OCI-M1 (cell line): ENCODE results near the gene ZNF385B.

Experiments used
- DNase-seq: peaks from one replicate; lab custom pipeline; 2025; lab: John Stamatoyannopoulos, UW

The ZNF385B gene

DNA sequence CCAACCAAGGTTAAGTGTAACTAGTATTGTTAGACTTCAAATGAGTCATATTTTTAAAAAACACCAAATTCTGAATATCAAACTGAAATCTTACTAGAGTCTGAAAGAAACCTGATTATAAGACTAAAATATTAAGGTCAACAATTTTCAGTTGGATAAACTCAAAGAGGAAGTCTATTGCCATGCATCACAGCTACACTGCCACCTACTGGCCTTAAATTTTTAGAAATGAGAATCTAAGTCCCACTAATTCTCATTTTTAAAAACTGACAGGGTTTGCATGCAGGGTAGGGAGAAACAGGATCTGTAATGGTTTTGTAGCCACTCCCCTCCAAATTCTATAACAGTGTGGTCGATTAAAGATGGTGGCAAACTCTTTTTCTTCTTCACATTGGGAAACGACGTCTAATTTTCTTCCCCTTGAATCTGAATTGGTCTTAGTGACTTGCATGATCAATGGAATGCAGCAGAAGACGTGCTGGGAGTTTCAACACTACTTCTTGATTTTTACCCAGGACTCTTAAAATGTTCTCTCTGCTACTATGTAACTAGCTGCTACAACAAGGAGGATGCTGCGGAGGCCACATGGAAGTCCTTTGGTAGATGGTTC, 420.7 kb downstream of the ZNF385B start:
- peak; percentile 79 for DNase-seq

DNA sequence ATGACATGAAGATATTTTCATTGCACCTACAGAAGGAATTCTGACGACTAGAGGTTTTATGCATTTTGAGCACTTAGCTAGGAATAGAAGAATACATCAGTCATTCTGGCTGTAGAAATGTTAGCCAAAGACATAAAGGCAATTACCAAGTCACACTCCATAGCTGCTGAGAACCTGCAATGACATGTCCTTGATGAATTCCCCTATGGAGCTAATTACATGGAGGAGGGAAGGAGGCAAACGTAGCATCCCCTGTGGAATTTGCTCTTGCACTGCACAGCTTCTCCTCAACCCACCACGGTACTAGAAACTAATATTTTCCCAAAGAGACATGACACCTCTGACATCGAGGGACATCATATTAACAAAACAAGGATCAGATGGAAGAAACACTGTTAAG, 422.8 kb downstream of the ZNF385B start:
- DNase-seq, result no peak

DNA sequence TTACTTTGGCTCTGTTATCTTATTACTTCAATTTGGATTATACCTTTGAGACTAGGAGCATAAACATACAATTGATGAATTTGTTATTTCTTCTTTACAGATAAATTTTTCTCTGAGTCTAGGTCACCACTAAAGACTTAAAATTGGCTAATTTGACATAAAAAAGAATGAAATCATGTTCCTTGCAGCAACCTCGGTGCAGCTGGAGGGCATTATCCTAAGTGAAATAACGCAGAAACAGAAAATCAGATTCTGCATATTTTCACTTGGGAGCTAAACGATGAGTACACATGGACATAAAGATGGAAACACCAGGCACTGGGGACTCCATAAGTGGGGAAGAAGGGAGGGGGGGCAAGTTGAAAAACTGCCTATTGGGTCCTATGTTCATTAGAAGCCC, 424.0 kb downstream of the ZNF385B start:
- DNase-seq, result no peak

DNA sequence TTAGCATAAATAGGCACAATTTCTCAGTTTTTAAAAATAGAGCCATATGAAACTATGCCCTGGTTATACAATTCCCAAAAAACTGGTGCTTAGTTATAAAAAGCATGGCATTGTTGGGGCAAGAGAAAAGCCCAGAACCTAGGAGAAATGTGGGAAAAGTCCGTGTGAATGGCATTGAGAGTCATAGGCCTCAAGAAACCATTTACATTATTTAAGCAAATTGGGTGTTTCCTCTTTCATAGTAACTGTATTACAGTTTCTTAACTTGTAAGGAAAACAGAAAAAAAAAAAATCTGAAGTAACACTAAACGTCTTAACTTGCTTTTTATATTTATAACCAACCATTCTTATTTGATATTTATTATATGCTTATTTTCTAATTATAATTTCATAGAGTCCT, 425.8 kb downstream of the ZNF385B start:
- no peak for DNase-seq

DNA sequence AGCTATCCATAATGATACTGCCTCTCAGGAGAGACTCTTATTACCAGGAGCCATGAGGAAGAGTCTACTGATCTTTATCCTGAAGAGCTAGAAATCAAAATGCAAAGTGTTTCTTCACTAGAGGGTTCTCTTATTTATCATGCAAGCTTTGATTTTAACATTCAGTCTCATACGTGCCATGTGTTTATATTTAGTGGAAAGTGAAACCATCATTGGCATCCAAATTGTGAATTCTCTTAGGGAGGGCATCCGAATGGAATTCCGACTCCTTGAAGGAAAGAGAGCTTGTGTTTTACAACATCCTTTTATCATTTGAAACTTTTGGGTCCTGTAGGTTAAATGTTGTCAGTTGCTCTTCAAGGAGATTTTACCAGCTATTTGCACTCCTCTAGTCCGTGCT, 426.4 kb downstream of the ZNF385B start:
- DNase-seq, result no peak

DNA sequence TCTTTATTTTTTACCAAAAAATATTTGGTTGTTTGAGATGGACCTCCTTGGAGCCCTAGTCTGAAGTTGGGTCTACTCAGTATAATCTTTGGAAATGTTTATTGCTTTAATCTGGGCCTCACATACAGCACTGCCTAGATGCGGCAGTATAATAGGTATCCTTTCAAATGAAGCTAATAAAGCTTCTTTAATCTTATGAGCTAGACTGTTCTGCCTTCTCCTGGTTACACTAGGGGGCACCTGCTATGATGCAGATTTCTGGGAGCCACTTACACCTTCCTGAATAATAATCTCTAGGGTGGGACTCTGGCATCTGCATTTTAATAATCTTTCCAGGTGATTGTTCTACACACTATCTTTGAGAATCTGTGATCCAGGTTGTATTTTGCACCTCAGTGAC, 427.1 kb downstream of the ZNF385B start:
- no peak for DNase-seq

DNA sequence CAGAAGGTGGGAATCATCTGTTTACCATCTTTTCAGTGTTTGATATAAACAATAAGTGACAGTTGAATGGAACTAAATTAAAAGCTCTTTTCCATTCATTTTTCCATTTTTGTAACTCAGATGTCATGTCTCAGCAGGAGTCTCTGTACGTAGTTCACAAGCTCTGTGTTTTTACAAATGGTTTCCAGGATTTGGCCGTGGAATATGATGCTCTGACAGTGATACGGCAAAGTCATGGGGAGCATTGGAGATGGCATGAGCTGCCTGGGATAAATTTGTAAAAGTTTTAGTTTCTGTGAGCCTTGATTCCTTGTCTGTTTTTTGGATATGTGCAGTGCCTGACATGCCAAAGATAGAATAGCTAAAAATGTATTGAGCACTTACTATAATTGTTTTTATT, 428.7 kb downstream of the ZNF385B start:
- no peak for DNase-seq

DNA sequence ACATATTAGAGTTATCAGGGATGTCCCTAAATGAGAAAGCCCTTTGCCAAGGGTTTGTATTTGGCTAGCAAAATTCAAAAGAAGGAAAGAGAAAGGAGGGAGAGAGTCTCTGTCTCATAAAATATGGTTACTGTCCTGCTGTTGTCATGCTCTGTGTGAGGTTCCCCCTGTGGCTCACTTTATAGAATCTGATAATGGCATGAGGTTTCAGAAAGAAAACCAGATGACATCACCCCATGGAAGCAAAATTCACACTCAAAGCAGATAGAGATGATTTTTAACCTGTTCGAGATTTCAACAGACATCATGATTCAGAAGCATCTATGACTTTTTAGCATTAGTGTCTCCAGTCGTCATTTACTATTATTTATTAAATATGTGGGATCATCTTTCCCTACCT, 431.8 kb downstream of the ZNF385B start:
- DNase-seq, result peak; percentile 26

DNA sequence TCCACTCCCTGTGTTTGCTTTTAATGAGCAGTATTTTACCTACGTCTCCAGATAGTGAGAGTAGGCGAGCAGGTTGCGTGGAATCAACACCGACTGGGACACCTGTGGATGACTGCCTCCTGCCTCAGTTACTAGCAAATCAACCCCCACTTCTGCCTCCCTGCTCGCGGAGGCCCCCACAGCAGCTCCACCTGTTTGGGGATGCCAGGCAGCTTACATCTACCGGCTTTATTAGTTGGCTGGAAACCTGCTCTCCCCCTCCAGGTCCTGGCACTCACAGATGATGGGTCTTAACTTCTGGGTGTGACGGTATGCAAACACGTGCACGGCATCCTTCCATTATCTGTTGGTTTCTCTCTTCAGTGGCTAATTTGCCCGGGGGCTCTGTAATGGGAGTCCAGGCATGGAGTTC, 432.3 kb downstream of the ZNF385B start:
- DNase-seq, result no peak

DNA sequence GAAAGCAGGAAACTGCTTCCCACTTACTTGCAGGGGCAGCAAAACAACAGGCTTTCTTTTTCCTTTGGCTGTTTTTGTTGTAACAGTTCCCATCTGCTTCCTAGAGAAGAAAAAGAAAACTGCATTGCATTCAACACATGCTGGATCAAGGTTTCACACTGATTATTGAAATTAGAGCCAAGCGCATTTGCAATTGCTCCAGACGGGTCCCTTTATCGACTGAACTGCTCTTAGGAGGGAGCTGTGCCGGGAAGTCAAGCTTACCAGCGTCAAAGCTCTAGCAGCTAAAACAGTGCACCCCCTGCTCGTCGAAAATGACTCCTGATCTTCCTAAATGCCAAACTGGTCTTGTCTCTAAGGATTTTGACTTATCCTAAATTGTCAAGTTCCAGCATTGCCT, 432.8 kb downstream of the ZNF385B start:
- DNase-seq, result no peak

DNA sequence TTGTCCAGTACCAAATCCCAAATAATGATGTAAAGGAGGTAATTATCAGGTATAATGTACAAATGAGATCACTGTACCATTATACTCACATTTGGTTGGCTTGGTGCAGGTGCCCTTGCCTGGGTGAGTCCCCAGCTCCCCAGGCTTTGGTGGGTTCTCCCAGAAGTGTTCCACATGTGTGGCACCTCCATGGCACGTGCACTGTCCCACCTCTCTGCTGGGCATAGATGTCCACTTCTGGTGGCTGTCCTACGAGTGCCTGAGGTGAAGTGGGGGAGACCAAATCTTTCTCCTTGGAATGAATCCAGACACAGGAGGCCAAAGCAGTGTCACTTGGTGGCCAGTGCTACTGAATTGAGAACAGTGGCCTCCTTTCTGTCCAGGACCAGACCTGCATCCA, 434.3 kb downstream of the ZNF385B start:
- DNase-seq, result no peak

DNA sequence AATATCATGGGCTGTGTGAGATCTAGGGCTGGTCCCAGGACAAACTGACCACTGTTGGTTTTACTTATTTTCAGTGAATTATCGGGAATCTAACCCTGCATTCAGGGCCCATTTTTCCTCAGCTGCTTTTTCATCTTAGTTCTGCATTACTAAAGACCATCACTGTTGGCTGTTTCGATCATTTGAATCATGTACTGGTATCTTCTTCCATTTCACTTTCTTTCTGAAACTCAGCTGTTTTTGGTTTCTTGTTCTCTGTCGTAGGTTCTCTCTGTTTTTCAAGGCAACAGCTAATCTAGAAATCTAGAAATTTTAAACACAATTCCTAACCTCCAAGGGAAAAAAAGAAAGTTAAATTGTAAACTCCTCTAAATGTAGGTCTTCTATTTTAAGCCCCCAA, 436.8 kb downstream of the ZNF385B start:
- no peak for DNase-seq

DNA sequence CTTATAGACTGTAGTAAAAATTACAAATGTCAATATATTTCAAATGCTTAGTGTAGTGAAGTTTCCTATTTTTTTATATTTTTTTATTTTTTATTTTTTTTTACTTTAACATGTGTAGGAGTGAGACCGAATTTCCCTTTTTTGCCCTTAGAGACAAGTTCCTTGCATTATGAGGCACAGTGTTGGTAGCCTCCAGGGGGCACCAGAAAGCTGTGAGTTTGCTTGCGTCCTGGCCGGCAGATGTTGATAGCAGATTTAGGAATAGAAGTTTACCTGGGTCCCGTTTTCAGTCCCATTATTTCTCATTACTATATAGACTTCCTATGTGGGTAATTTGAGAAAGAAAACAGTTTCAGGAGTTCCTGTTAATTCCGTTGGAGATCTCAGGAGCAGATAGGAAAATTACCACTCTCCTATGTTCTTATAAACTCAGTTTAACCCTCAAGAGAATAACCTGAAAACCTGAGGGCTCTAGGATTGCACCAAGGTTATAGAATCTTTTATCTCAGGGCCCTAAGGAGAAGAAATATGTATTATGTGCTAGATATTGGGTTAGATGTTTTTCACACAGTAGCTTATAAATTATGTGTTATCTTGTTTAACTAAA, 439.3 kb downstream of the ZNF385B start:
- peak; percentile 83 for DNase-seq

DNA sequence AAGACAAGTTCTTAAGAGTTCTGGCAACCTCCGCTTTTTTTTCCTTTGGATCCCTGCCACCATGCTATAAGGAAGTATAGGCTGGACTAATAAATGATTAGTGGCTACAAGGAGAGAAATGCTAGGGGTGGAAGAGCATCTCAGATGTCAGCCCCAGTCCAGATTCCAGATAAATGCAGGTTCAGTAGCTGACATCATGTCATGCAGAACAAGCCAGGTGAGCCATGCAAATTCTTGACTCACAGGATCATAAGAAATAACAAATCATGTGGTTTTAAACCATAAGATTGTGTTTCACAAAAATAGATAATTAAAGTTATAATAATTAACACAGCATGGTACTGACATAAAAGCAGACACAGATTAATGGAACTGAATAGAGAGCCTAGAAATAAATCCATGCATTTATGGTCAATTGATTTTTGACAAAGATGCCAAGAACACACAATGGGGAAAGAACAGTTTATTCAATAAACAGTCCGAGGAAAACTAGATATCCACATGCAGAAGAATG, 443.9 kb downstream of the ZNF385B start:
- DNase-seq, result no peak

DNA sequence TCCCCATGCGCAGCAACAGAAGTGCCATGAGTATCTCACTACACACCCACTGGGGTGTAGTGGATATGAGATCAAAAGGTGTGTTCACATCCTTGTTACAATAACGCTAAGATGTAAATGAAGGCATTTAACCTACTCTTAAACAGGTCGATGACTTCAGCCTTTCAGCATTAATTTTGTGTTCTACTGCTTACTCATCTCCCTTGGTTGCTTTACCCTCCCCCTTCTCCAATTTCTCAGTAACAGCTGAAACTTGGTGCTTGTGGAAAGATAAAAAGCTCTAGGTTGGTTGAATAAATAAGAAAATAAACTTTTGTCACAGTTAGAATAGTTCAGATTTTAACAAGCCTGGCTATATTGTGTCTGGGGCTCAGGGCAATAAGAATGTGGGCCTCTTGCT, 449.3 kb downstream of the ZNF385B start:
- DNase-seq, result peak; percentile 32

DNA sequence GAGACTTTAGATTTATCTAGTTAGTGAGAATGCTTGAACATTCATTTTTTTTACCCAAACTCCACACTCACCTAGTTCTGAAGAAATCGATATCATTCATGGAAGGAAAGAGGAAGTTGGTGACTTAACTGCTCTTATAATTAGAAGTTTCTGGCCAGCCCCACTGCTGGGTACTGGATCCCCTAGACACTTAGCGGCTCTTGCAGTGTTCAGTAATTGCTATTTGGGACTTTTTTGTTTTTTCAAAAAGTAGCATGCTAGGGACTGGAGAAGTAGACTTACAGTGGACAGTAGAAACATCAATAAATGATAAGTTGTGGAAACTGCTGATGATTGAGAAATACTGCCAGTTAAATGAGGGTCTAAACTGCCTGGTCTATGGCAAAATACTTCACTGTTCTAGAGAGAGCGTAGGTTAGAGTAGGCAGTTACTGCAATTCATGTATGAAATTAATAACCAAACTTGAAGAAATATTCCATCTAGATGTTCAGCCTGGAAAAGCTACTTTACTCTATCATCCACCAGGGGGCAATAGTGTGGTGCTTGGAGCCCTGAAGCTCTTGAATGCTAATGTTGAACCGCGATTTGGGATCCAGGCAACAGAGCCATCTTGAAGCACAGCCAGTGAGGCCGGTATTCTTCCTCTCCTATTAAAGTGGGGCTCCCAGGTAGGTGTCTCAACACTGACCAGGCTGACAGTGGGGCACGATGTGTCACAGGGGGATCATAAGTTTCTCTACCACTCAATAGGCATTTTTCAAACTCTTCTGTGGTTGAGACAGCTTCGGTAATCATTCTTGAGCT, 450.7 kb downstream of the ZNF385B start:
- peak; percentile 84 for DNase-seq

DNA sequence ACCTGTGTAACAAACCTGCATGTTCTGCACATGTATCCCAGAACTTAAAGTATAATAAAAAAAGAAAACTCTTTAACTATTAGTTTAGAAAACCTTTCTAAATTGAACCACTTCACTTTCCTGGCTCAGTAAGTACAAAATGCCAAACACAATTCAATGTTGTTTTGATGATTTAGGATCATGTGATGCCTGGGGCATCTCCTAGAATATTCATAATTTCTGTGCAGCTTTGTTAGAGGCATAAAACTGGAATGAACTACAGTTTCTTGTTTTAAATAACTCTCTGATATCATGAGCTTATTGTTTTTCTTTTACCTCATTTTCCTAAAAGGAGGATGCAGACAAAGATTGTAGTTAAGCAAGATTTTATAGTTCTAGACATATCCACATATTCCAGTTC, 457.8 kb downstream of the ZNF385B start:
- no peak for DNase-seq

DNA sequence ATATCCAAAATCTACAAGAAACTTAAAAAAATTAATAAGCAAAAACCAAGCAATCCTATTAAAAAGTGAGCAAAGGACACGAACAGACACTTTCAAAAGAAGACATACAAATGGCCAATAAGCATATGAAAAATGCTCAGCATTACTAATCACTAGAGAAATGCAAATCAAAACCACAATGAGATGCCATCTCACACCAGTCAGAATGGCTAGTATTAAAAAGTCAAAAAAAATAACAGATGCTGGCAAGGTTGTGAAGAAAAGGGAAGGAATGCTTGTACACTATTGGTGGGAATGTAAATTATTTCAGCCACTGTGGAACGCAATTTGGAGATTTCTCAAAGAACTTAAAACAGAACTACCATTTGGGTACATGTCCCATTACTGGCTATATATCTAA, 467.9 kb downstream of the ZNF385B start:
- DNase-seq, result no peak
